Measurements from ENCODE around the gene KRT31. TPM values are rescaled to one million over a fixed set of nuclear protein-coding genes. Genes with fewer than 3 reads are reported as not detected.

Gene KRT31
- total and polyA plus RNA-seq, 2 of the 8 experiments (the other 6 are each of a cell fraction or from before 2014, with no cell fraction given), result not detected

GRCh38 chr17:41420134-41420533 is 22.7 kb upstream of the KRT31 start:
- Histone ChIP-seq H4K20me1 (replicated peaks in 1 of 2; ENCODE audit: control insufficient read depth in 1 of 2, insufficient read depth in 2 of 2, low read length in 2 of 2) (no peaks in the 10 kb centered on the region), H3K27me3 (replicated peaks in 1 of 4; ENCODE audit: control insufficient read depth in 3 of 4, extremely low read depth in 1 of 4, insufficient read depth in 3 of 4, low read length in 3 of 4) (no peaks in the 10 kb centered on the region), H3K36me3 (ENCODE audit: control insufficient read depth in 2 of 4, insufficient read depth in 4 of 4, low read length in 3 of 4) (no peaks in the 10 kb centered on the region), H2BK15ac (ENCODE audit: low read length) (no peak overlapping the region), H2AFZ (ENCODE audit: low read length) (no peak overlapping the region), H3K4me1 (replicated peaks in 1 of 4; ENCODE audit: control insufficient read depth in 3 of 4, insufficient read depth in 4 of 4, low read length in 3 of 4) (no peaks in the 10 kb centered on the region; a peak in 1 of 7 replicates), H3K14ac (ENCODE audit: insufficient read length) (no peak overlapping the region), H3K9ac (replicated peaks in 1 of 4; ENCODE audit: extremely low read depth in 1 of 4, low read depth in 3 of 4, low read length in 3 of 4) (no peak overlapping the region), H3K56ac (replicated peaks; ENCODE audit: insufficient read length, low read depth, low read length) (no peak overlapping the region), H4K5ac (ENCODE audit: insufficient read length, low read depth, low read length) (no peak overlapping the region), H4K91ac (replicated peaks; ENCODE audit: insufficient read length, low read length) (no peak overlapping the region), H2AK5ac (ENCODE audit: low read depth, low read length) (no peak overlapping the region), H3K4me3 (ENCODE audit: extremely low read depth in 1 of 4, insufficient read depth in 2 of 4, low read depth in 3 of 4, low read length in 4 of 4) (no peak overlapping the region), H3K27ac (ENCODE audit: low read depth, low read length) (no peak overlapping the region), H3K18ac (ENCODE audit: extremely low read depth, low read length) (no peak overlapping the region), H3K79me2 (ENCODE audit: control insufficient read depth in 1 of 2, insufficient read depth in 2 of 2, low read length in 2 of 2) (no peaks in the 10 kb centered on the region), H3K4ac (replicated peaks; ENCODE audit: insufficient read length, low read depth, low read length) (no peak overlapping the region), H2BK120ac (replicated peaks; ENCODE audit: low read depth, low read length) (no peak overlapping the region), H2BK20ac (ENCODE audit: low read length) (no peak overlapping the region), H3K23me2 (ENCODE audit: low read depth, low read length) (no peaks in the 10 kb centered on the region), H3K23ac (ENCODE audit: insufficient read length) (no peak overlapping the region), H3K79me1 (ENCODE audit: low read depth, low read length) (no peaks in the 10 kb centered on the region), H3K4me2 (ENCODE audit: insufficient read depth in 1 of 2, low read depth in 2 of 2, low read length in 2 of 2) (no peak overlapping the region), H3K9me3 (ENCODE audit: insufficient read depth in 2 of 2, low read depth in 1 of 2, low read length in 1 of 2) (no peaks in the 10 kb centered on the region), H2BK12ac (ENCODE audit: low read depth, low read length) (no peak overlapping the region), H2BK5ac (ENCODE audit: low read depth, low read length) (no peak overlapping the region), H4K8ac (ENCODE audit: extremely low read depth, insufficient read depth, low read length) (no peak overlapping the region)
- CTCF ChIA-PET (ENCODE audit: partially characterized antibody), result interaction anchor here (0.6 to 1.5 kb wide), 2 partner anchors 19 to 128 kb away, joined by 3 to 4 read pairs; no protein-coding TSS in a partner anchor
- 84% methylated on average over 4 of the region's 4 CpGs; no CpG with 5 or more reads in 1 of the 2 experiments for WGBS, 2 experiments (ENCODE audit: extremely low coverage in 1 of 2, insufficient coverage in 1 of 2, insufficient read length in 1 of 2, insufficient replicate concordance in 2 of 2, low coverage in 1 of 2, low lambda C conversion rate in 2 of 2, missing lambda C conversion rate in 1 of 2)
- DNase-seq (ENCODE audit: low read depth in 1 of 2, low spot score in 2 of 2) (no peak), FAIRE-seq (no peak)
- POLR2A ChIA-PET (ENCODE audit: partially characterized antibody), result no interaction called here
- TF ChIP-seq RXRA (IDR thresholded peaks at IDR 0.05; ENCODE audit: insufficient read depth, low read depth, low read length) (no peak), RBBP5 (IDR thresholded peaks at IDR 0.05; ENCODE audit: borderline replicate concordance, low read depth, low read length) (no peak), KDM4A (IDR thresholded peaks at IDR 0.05; ENCODE audit: low read depth, low read length, severe bottlenecking) (no peak), EP300 (IDR thresholded peaks at IDR 0.05; ENCODE audit: borderline replicate concordance in 1 of 2, low read depth in 2 of 2, low read length in 2 of 2) (no peak), CHD2 (IDR thresholded peaks at IDR 0.05; ENCODE audit: low read length) (no peak), RNF2 (IDR thresholded peaks at IDR 0.05; ENCODE audit: borderline replicate concordance, low read depth, low read length, missing control alignments, poor library complexity, severe bottlenecking) (no peak), YY1 (IDR thresholded peaks at IDR 0.05; ENCODE audit: low read depth, low read length) (no peak), BCL11A (IDR thresholded peaks at IDR 0.05; ENCODE audit: low read depth in 2 of 2, low read length in 2 of 2) (no peak), SIN3A (conservative IDR thresholded peaks at IDR 0.05 in 1 of 2, IDR thresholded peaks at IDR 0.05 in 1 of 2; ENCODE audit: low read depth in 1 of 2, low read length in 2 of 2) (no peak), HDAC2 (IDR thresholded peaks at IDR 0.05; ENCODE audit: borderline replicate concordance in 1 of 2, low read depth in 2 of 2, low read length in 2 of 2) (no peak), SUZ12 (IDR thresholded peaks at IDR 0.05; ENCODE audit: low read length) (no peak), GABPA (IDR thresholded peaks at IDR 0.05; ENCODE audit: borderline replicate concordance, insufficient read depth, low read length) (no peak), CREB1 (IDR thresholded peaks at IDR 0.05) (no peak), HDAC6 (IDR thresholded peaks at IDR 0.05; ENCODE audit: low read depth, low read length) (no peak)
